ENCODE data around the gene TIMP1.

The TIMP1 gene

GRCh38 chrX:47581731-47582647 lies at the start of gene TIMP1:
TIMP1 (plus strand) TSS chrX:47582436; CDS start chrX:47583416, 980 bp downstream.
- TF ChIP-seq SUZ12 (IDR thresholded peaks at IDR 0.05; ENCODE audit: extremely low read depth, insufficient read depth, insufficient read length) (no peak), ZNF274 (IDR thresholded peaks at IDR 0.05; ENCODE audit: low read depth, low read length) (no peak)
- H3K27me3 ChIP-seq (ENCODE audit: insufficient read depth, insufficient read length) = no peaks in the 10 kb centered on the region
- peak within 1 kb of the TSS; percentile 88 for H3K9ac ChIP-seq (ENCODE audit: insufficient read length, low read depth)
- H3K4me3 ChIP-seq (ENCODE audit: insufficient read length, low read depth) = peak within 1 kb of the TSS; percentile 88
- no peaks in the 10 kb centered on the region for H3K9me3 ChIP-seq (ENCODE audit: insufficient read depth, low read length)
- peaks cover 17% of the 10 kb centered on the region for H3K4me1 ChIP-seq (ENCODE audit: insufficient read depth, insufficient read length)
- peaks cover 34% of the 10 kb centered on the region for H3K36me3 ChIP-seq (ENCODE audit: insufficient read depth, insufficient read length, low read length)
- DNase-seq (ENCODE audit: low read depth, low spot score) = peak; percentile 73

DNA sequence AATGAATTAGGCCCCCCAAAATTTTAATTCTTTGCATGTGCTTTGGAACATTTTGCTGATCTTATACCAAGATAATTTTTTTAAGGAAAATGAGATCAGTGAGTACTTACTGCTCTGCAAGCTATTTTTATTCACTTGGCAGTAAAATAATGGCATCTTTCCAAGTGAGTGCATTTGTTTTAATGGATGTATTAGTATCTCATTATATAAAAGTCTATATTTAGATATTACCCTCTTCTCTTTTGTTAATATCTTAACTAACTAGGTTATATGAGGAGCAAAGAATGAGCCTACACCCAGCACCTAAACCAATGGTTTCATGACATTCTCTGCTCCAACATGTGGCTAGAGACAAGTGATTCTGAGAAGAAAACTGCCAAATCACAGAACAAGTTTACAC lies 42.4 kb upstream of the TIMP1 start:
- Histone ChIP-seq H3K9me3 (ENCODE audit: insufficient read depth, low read length) (no peaks in the 10 kb centered on the region), H3K27me3 (ENCODE audit: insufficient read depth, insufficient read length) (no peaks in the 10 kb centered on the region), H3K9ac (ENCODE audit: insufficient read length, low read depth) (no peak overlapping the region), H3K4me3 (ENCODE audit: insufficient read length, low read depth) (no peak overlapping the region), H3K4me1 (ENCODE audit: insufficient read depth, insufficient read length) (no peaks in the 10 kb centered on the region), H3K36me3 (ENCODE audit: insufficient read depth, insufficient read length, low read length) (no peaks in the 10 kb centered on the region)
- no peak for TF ChIP-seq SUZ12 (IDR thresholded peaks at IDR 0.05; ENCODE audit: extremely low read depth, insufficient read depth, insufficient read length)
- TF ChIP-seq YY1 (IDR thresholded peaks at IDR 0.05; ENCODE audit: insufficient read depth, insufficient read length) = no peak
- no peak for TF ChIP-seq ZNF274 (IDR thresholded peaks at IDR 0.05; ENCODE audit: low read depth, low read length)
- no peak for DNase-seq (ENCODE audit: low read depth, low spot score)

DNA sequence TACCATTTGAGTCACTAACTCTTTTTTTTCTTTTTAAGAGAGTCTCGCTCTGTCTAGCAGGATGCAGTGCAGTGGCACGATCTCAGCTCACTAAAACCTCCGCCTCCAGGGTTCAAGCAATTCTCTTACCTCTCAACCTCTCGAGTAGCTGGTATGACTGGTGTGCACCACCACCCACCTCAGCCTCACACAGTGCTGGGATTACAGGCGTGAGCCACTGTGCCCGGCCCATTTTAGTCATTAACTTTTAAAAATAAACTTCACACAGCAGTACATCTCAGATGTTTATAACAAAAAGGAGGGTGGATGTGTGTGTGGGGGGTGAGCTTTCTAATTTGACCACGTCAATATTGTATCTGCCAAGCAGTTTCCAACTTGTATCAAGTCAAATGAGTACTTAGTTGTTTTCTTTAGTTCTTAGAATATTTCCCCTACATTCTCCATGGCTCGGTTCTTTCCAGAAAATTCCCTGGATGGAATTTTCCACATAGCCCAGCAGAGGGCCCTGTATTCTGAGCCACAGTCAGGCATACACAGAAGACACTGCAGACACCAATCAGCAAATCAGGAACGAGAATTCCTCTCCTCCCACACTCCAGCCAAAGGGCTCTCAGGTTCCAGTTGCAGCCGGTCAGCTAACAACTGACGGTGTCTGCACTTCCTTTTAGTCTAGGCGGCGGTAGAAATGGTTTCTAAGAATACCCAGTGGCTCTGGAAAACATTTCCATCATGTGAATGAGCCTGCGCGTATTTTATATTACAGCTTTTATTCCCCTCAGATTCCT lies 41.3 kb upstream of the TIMP1 start:
- no peak overlapping the region for H3K9ac ChIP-seq (ENCODE audit: insufficient read length, low read depth)

DNA sequence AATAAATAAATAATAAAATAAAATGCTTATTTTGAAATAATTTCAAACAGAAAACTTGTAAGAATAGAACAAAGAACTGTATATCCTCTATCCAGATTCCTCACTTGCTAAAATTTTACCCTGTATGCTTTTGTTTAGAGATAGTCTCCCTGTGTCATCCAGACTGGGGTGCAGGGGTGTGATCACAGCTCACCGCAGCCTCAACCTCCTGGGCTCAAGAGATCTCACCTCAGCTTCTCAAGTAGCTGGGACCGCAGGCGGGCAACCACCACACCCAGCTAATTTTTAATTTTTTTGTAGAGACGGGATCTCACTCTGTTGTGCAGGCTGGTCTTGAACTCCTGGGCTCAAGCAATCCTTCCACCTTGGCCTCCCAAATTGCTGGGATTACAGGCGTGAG lies 38.7 kb upstream of the TIMP1 start:
- Histone ChIP-seq H3K27me3 (ENCODE audit: insufficient read depth, insufficient read length) (no peaks in the 10 kb centered on the region), H3K4me1 (ENCODE audit: insufficient read depth, insufficient read length) (no peaks in the 10 kb centered on the region), H3K4me3 (ENCODE audit: insufficient read length, low read depth) (no peak overlapping the region), H3K9ac (ENCODE audit: insufficient read length, low read depth) (no peak overlapping the region), H3K9me3 (ENCODE audit: insufficient read depth, low read length) (no peaks in the 10 kb centered on the region), H3K36me3 (ENCODE audit: insufficient read depth, insufficient read length, low read length) (no peaks in the 10 kb centered on the region)
- TF ChIP-seq ZNF274 (IDR thresholded peaks at IDR 0.05; ENCODE audit: low read depth, low read length) (no peak), YY1 (IDR thresholded peaks at IDR 0.05; ENCODE audit: insufficient read depth, insufficient read length) (no peak), SUZ12 (IDR thresholded peaks at IDR 0.05; ENCODE audit: extremely low read depth, insufficient read depth, insufficient read length) (no peak)
- no peak for DNase-seq (ENCODE audit: low read depth, low spot score)

More for the DNA sequence above, 41.3 kb upstream of the TIMP1 start:
- DNase-seq (ENCODE audit: low read depth, low spot score) = peak; percentile 85
- Histone ChIP-seq H3K4me3 (ENCODE audit: insufficient read length, low read depth) (no peak overlapping the region), H3K27me3 (ENCODE audit: insufficient read depth, insufficient read length) (no peaks in the 10 kb centered on the region), H3K9me3 (ENCODE audit: insufficient read depth, low read length) (no peaks in the 10 kb centered on the region), H3K4me1 (ENCODE audit: insufficient read depth, insufficient read length) (no peaks in the 10 kb centered on the region), H3K36me3 (ENCODE audit: insufficient read depth, insufficient read length, low read length) (no peaks in the 10 kb centered on the region)
- TF ChIP-seq ZNF274 (IDR thresholded peaks at IDR 0.05; ENCODE audit: low read depth, low read length) (no peak), SUZ12 (IDR thresholded peaks at IDR 0.05; ENCODE audit: extremely low read depth, insufficient read depth, insufficient read length) (no peak), YY1 (IDR thresholded peaks at IDR 0.05; ENCODE audit: insufficient read depth, insufficient read length) (no peak)

DNA sequence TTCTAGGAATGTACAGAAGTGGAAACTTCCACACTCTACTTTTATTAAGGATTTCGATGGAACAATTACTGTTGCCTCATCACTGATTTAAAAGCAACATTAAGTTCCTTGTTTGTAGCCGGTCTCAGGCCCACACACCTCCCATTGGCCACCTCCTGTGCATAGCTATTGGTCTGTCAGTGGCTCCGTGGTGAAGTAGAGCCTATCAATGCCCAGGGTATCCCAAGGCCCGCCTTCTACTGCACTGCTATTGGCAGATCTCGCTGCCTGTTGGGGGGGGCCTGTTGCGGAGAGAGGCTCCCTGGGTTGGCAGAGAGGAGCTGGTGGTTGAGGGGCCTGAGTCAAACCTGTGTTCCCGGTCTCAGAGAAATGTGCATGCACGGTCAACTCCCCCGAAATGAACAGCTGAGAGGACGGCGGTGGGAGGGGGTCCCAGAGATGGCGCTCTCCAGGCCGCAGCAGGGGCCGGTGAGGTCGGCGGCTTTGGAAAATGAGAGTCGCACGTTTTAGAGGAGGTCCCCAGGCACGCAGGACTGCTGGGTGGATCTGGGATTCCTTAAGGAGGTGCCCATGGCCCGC lies 26.1 kb upstream of the TIMP1 start:
- Histone ChIP-seq H3K9ac (ENCODE audit: insufficient read length, low read depth) (peak overlapping the region; percentile 84), H3K9me3 (ENCODE audit: insufficient read depth, low read length) (no peaks in the 10 kb centered on the region), H3K4me3 (ENCODE audit: insufficient read length, low read depth) (peak overlapping the region; percentile 44), H3K36me3 (ENCODE audit: insufficient read depth, insufficient read length, low read length) (no peaks in the 10 kb centered on the region), H3K27me3 (ENCODE audit: insufficient read depth, insufficient read length) (no peaks in the 10 kb centered on the region), H3K4me1 (ENCODE audit: insufficient read depth, insufficient read length) (no peaks in the 10 kb centered on the region)
- peak; percentile 88 for DNase-seq (ENCODE audit: low read depth, low spot score)
- TF ChIP-seq ZNF274 (IDR thresholded peaks at IDR 0.05; ENCODE audit: low read depth, low read length) (no peak), SUZ12 (IDR thresholded peaks at IDR 0.05; ENCODE audit: extremely low read depth, insufficient read depth, insufficient read length) (no peak), YY1 (IDR thresholded peaks at IDR 0.05; ENCODE audit: insufficient read depth, insufficient read length) (no peak)

- Histone ChIP-seq H3K9me3 (ENCODE audit: insufficient read depth, low read length) (no peaks in the 10 kb centered on the region), H3K4me3 (ENCODE audit: insufficient read length, low read depth) (no peak overlapping the region), H3K4me1 (ENCODE audit: insufficient read depth, insufficient read length) (peaks cover 6% of the 10 kb centered on the region), H3K27me3 (ENCODE audit: insufficient read depth, insufficient read length) (no peaks in the 10 kb centered on the region), H3K36me3 (ENCODE audit: insufficient read depth, insufficient read length, low read length) (peaks cover 11% of the 10 kb centered on the region), H3K9ac (ENCODE audit: insufficient read length, low read depth) (no peak overlapping the region)
- no peak for DNase-seq (ENCODE audit: low read depth, low spot score)
- no peak for TF ChIP-seq ZNF274 (IDR thresholded peaks at IDR 0.05; ENCODE audit: low read depth, low read length)
- no peak for TF ChIP-seq SUZ12 (IDR thresholded peaks at IDR 0.05; ENCODE audit: extremely low read depth, insufficient read depth, insufficient read length)
- no peak for TF ChIP-seq YY1 (IDR thresholded peaks at IDR 0.05; ENCODE audit: insufficient read depth, insufficient read length)
Measured at GRCh38 chrX:47558436-47558835, 23.8 kb upstream of the TIMP1 start.

Measured in NT2/D1 (cell line).